Body of pancreas (tissue), 4 donors: ENCODE results near the gene PASD1. TPM values are rescaled to one million over a fixed set of nuclear protein-coding genes. Genes with fewer than 3 reads are reported as not detected.

Source experiments
- ATAC-seq: fragments of 150-250 bp; one replicate; pipeline ENCODE4 v1.9.1; 2016
- DNase-seq, 4 donors: peaks; one replicate each; pipeline ENCODE4 v3.0.0-alpha.2; 2019
- H3K27ac ChIP-seq, 4 donors: fragments of 200-600 bp; sonication (generic); 1 replicate in 3 of 4; 2 replicates in 1 of 4; pipeline versions ENCODE4 v1.5.1 to v1.6.1; 2016 to 2019; ENCODE audit warnings: mild to moderate bottlenecking in 1 of 4, mixed read lengths in 1 of 4, moderate library complexity in 1 of 4
- H3K27me3 ChIP-seq, 2 donors: fragments of 200-600 bp; sonication (generic); one replicate each; pipeline ENCODE4 v1.6.0; 2016; ENCODE audit warnings: mild to moderate bottlenecking in 1 of 2
- H3K36me3 ChIP-seq, 2 donors: fragments of 200-600 bp; sonication (generic); replicated peaks in 1 of 2; 2 replicates each; pipeline ENCODE4 v1.5.1; 2016; ENCODE audit warnings: low read depth in 2 of 2; ENCODE audit not compliant: insufficient read depth in 1 of 2
- H3K4me1 ChIP-seq: fragments of 200-600 bp; sonication (generic); one replicate; pipeline ENCODE4 v1.6.0; 2016
- H3K4me3 ChIP-seq, 2 donors: fragments of 200-600 bp; sonication (generic); 1 replicate in 1 of 2; 2 replicates in 1 of 2; pipeline ENCODE4 v1.5.1; 2016 to 2019
- H3K9me3 ChIP-seq, 3 donors: fragments of 200-600 bp; sonication (generic); 1 replicate in 2 of 3; 2 replicates in 1 of 3; pipeline ENCODE4 v1.5.1; 2016
- POLR2A ChIP-seq, 3 donors: fragments of 450-650 bp; IDR thresholded peaks; one replicate each; pipeline ENCODE4 v1.6.1; 2016; ENCODE audit warnings: antibody characterized with exemption in 3 of 3, mild to moderate bottlenecking in 2 of 3
- WGBS, 2 donors: methylation state at CpG; one replicate each; pipeline ENCODE4 v1.1.5; 2017; 5-methylcytosine and 5-hydroxymethylcytosine counted together
- intact Hi-C: fragments of 100-400 bp; cut with DNase I; formaldehyde crosslinking; loops from one replicate; pipeline ENCODE4 v1.15.1; 2023
- total RNA-seq, 2 donors: library from RNA; depleted of rRNA; stranded (reverse); fragments of >200 nt; gene quantifications; one replicate each; pipeline ENCODE4 v1.1.0, GENCODE V29; 2016
- TF ChIP-seq, protein P1 (sequence below), 7 experiments: fragments of 450-650 bp in 4 of 7; fragments of 200-600 bp in 3 of 7; sonication (generic) in 3 of 7; IDR thresholded peaks; one replicate each; pipeline ENCODE4 v1.5.1; 2016 to 2019; ENCODE audit warnings: antibody characterized with exemption in 7 of 7

PASD1 gene
- total RNA-seq, 2 donors from 2014 or later: not detected

DNA sequence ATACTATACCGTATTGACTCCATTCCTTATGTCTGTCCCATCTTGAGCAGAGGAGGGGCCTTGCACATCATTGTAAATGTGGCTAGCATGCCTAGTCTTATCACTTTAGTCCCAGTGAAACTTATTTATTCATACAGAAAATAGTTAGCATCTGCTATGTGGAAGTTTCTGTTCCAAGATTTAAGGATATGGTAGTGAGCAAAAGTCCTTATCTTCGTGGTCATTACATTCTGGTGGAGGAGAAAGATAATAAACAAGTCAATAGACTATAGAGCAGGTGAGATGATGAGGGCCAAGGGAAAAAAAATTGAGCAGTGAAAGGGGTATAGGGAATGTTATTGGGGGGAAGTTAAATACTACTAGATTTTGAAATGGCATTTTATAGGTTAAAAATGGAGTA lies 68.3 kb downstream of the PASD1 start:
- Histone ChIP-seq H3K27ac (no peak overlapping the region), H3K27me3 (no peaks in the 10 kb centered on the region), H3K4me3 (no peak overlapping the region), H3K4me1 (no peaks in the 10 kb centered on the region), H3K36me3 (no peaks in the 10 kb centered on the region), H3K9me3 (no peaks in the 10 kb centered on the region)
- ATAC-seq (no peak), DNase-seq (no peak)
- no peak for TF ChIP-seq POLR2A (IDR thresholded peaks at IDR 0.05)
- TF ChIP-seq, protein P1, sequence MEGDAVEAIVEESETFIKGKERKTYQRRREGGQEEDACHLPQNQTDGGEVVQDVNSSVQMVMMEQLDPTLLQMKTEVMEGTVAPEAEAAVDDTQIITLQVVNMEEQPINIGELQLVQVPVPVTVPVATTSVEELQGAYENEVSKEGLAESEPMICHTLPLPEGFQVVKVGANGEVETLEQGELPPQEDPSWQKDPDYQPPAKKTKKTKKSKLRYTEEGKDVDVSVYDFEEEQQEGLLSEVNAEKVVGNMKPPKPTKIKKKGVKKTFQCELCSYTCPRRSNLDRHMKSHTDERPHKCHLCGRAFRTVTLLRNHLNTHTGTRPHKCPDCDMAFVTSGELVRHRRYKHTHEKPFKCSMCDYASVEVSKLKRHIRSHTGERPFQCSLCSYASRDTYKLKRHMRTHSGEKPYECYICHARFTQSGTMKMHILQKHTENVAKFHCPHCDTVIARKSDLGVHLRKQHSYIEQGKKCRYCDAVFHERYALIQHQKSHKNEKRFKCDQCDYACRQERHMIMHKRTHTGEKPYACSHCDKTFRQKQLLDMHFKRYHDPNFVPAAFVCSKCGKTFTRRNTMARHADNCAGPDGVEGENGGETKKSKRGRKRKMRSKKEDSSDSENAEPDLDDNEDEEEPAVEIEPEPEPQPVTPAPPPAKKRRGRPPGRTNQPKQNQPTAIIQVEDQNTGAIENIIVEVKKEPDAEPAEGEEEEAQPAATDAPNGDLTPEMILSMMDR (IDR thresholded peaks at IDR 0.05): no peak
- intact Hi-C loops: no loop called here
- WGBS, 2 donors: 64 to 74% methylated on average over 2 of the region's 2 CpGs

DNA sequence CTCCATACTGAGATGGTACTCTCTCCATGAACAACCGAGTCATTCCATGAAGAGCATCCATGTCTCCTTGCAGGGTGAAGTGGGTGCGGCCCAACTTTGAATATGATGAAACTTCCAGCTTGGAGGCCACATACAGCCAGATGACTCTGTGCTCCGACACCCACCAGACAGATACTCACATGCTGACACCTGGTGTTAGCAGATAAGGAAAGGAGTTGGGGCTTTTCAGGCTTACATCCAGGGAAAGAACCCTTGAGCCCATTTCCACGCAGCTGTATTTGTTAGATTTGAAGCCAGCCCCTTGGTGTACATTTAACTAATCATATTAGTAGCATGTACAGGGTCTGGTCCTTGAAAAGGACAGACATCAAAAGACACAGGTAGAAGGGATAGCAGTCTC lies 69.7 kb downstream of the PASD1 start:
- DNase-seq (no peak), ATAC-seq (no peak)
- Histone ChIP-seq H3K36me3 (no peaks in the 10 kb centered on the region), H3K27ac (no peak overlapping the region), H3K9me3 (no peaks in the 10 kb centered on the region), H3K4me3 (no peak overlapping the region), H3K4me1 (no peaks in the 10 kb centered on the region), H3K27me3 (no peaks in the 10 kb centered on the region)
- intact Hi-C loops: no loop called here
- TF ChIP-seq, protein P1 (IDR thresholded peaks at IDR 0.05): no peak
- no peak for TF ChIP-seq POLR2A (IDR thresholded peaks at IDR 0.05)
- 67% methylated on average over 4 of the region's 4 CpGs for WGBS, 2 donors

DNA sequence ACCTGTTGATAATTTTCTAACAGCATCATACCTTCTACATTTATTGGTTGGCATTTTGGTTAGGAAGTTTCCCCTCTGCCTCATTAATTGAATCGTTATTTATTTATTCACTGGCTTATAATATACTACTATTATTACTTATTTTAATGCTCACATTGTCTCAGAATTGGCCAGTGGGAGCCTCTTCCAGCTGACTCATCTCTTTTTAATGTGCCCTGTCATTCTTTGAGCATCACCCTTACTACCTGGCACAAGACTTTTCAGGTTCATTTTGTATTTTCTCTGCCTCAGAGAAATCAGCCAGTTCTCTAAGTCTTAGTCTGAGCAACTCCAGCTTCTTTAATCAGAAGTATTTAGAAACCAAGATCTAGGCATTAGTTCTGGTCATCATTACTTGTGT lies 71.5 kb downstream of the PASD1 start:
- no peak for ATAC-seq

DNA sequence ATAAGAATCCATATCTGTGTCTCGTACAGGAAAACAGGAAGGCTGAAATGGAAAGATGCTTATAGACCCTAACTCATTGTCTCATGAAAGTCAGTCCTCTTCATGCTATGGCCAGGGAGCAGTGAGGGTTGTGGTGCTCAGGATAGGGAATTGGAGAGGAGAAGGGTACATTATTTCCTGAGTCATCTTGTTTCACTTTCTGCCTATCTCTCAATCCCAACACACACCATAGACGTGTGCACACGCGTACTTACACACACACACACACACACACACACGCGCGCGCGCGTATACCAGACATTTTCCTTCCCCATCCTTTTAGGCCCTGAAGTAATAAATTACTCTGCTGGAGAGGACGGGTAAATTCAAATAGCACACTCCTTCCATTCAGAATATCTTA lies 78.1 kb downstream of the PASD1 start:
- ATAC-seq (no peak), DNase-seq (no peak)
- Histone ChIP-seq H3K36me3 (no peaks in the 10 kb centered on the region), H3K4me1 (no peaks in the 10 kb centered on the region), H3K9me3 (no peaks in the 10 kb centered on the region), H3K27ac (no peak overlapping the region), H3K4me3 (no peak overlapping the region), H3K27me3 (no peaks in the 10 kb centered on the region)
- TF ChIP-seq POLR2A (IDR thresholded peaks at IDR 0.05): no peak
- TF ChIP-seq, protein P1 (IDR thresholded peaks at IDR 0.05): no peak
- intact Hi-C loops: no loop called here
- 79 to 80% methylated on average over 11 of the region's 11 CpGs for whole genome bisulfite sequencing, 2 donors

More for the DNA sequence above, 71.5 kb downstream of the PASD1 start:
- H3K4me1 ChIP-seq: no peaks in the 10 kb centered on the region
- intact Hi-C loops: no loop called here
- no peaks in the 10 kb centered on the region for H3K9me3 ChIP-seq
- H3K36me3 ChIP-seq: no peaks in the 10 kb centered on the region
- no peak for DNase-seq
- TF ChIP-seq, protein P1 (IDR thresholded peaks at IDR 0.05): no peak
- no peak for TF ChIP-seq POLR2A (IDR thresholded peaks at IDR 0.05)
- H3K27me3 ChIP-seq: no peaks in the 10 kb centered on the region
- 27 to 81% methylated on average over 1 of the region's 1 CpG for WGBS, 2 donors
- H3K4me3 ChIP-seq: no peak overlapping the region
- H3K27ac ChIP-seq: no peak overlapping the region

DNA sequence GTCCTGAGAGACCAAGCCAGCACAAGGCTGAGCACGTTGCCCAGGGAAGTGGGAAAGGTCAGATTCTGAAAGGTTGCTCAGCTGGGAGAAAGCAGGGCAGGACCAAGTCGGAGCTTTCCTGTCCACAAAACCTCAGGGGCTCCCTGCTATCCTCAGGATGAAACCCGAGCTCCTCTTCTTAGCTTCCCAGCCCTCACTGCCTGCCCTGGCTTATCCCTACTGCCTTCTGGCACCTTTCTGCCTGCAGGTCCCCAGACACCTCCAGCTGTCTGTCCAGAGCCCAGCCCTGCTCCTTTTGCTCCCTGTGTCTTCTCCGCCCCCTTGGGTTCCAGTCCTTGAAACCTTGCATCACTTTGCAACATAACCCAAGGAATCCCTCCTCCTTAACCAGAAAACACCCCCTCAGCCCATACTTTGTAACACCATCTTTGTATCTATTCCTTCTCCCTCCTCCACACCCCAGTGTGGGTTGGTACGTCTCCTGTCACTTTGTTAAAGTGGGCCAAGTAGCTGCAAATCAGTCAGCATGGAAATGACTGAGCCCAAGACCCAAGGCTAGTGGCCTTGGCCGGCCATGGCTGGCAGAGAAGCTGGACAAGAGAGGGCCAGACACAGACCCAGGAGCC lies 111.8 kb downstream of the PASD1 start:
- no peaks in the 10 kb centered on the region for H3K27me3 ChIP-seq
- H3K27ac ChIP-seq: no peak overlapping the region
- H3K4me3 ChIP-seq: no peak overlapping the region
- TF ChIP-seq POLR2A (IDR thresholded peaks at IDR 0.05): no peak
- TF ChIP-seq, protein P1 (IDR thresholded peaks at IDR 0.05): no peak
- H3K36me3 ChIP-seq: no peaks in the 10 kb centered on the region
- WGBS, 2 donors: 42 to 50% methylated on average over 6 of the region's 6 CpGs
- no peak for ATAC-seq
- no peak for DNase-seq
- H3K9me3 ChIP-seq: no peaks in the 10 kb centered on the region
- intact Hi-C loops: no loop called here
- no peaks in the 10 kb centered on the region for H3K4me1 ChIP-seq
